ENCODE data around the gene CCER1. TPM values are rescaled to one million over a fixed set of nuclear protein-coding genes. Genes with fewer than 3 reads are reported as not detected.

The CCER1 gene
- total and polyA plus RNA-seq, 2 donors from 2014 or later, result not detected

DNA sequence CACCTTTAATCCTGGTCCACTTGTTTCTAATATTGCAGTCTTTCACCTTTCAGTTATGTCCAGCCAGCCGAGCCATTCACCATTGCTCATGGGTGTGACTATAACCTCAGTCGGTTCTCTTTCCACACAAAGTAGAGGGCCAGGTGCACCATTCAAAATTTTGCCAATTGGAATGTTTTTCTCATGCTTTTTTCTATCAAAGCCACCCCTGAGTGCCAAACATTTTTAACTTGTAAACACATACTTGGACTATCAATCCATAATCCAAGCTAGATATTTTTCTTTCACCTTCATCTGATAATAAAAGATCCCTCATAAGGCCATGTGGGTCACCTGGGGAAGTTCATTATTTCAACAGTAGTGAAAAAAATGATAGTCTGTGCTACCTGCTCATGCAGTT is 52.4 kb downstream of the CCER1 start:
- no peaks in the 10 kb centered on the region for H3K27me3 ChIP-seq (ENCODE audit: control insufficient read depth, insufficient read depth, low read length)
- H3K9me3 ChIP-seq (ENCODE audit: control insufficient read depth in 2 of 3, insufficient read depth in 1 of 3, low read length in 3 of 3), result no peaks in the 10 kb centered on the region
- H3K4me3 ChIP-seq (ENCODE audit: low read length in 3 of 3), result no peak overlapping the region
- FAIRE-seq (no peak), DNase-seq (no peak)
- intact Hi-C loops (cut with DNase I), result no loop called here
- no peaks in the 10 kb centered on the region for H3K36me3 ChIP-seq (ENCODE audit: control insufficient read depth in 2 of 3, insufficient read depth in 3 of 3, low read length in 3 of 3)
- TF ChIP-seq, protein P1, sequence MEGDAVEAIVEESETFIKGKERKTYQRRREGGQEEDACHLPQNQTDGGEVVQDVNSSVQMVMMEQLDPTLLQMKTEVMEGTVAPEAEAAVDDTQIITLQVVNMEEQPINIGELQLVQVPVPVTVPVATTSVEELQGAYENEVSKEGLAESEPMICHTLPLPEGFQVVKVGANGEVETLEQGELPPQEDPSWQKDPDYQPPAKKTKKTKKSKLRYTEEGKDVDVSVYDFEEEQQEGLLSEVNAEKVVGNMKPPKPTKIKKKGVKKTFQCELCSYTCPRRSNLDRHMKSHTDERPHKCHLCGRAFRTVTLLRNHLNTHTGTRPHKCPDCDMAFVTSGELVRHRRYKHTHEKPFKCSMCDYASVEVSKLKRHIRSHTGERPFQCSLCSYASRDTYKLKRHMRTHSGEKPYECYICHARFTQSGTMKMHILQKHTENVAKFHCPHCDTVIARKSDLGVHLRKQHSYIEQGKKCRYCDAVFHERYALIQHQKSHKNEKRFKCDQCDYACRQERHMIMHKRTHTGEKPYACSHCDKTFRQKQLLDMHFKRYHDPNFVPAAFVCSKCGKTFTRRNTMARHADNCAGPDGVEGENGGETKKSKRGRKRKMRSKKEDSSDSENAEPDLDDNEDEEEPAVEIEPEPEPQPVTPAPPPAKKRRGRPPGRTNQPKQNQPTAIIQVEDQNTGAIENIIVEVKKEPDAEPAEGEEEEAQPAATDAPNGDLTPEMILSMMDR (IDR thresholded peaks at IDR 0.05; ENCODE audit: borderline replicate concordance, extremely low read depth, insufficient read depth), result no peak
- no peaks in the 10 kb centered on the region for H3K4me1 ChIP-seq (ENCODE audit: control insufficient read depth in 2 of 3, insufficient read depth in 2 of 3, low read depth in 1 of 3, low read length in 3 of 3)
- H3K9ac ChIP-seq (ENCODE audit: low read length in 3 of 3), result no peak overlapping the region
- H3K27ac ChIP-seq (ENCODE audit: low read depth in 2 of 2, low read length in 2 of 2), result no peak overlapping the region

Other genes starting within 250 kb of the CCER1 start
- gene EPYC, start 49.8 kb upstream of the CCER1 start, total RNA-seq, result not detected
- not detected for gene EPYC, start 49.8 kb upstream of the CCER1 start, polyA plus RNA-seq (ENCODE audit: insufficient read depth, low read depth, low replicate concordance)
- gene KERA, start 102.8 kb upstream of the CCER1 start, total RNA-seq, result not detected
- not detected for gene KERA, start 102.8 kb upstream of the CCER1 start, polyA plus RNA-seq (ENCODE audit: insufficient read depth, low read depth, low replicate concordance)
- gene LUM, start 156.3 kb upstream of the CCER1 start, total RNA-seq, result 185 TPM
- 102 TPM for gene LUM, start 156.3 kb upstream of the CCER1 start, polyA plus RNA-seq (ENCODE audit: insufficient read depth, low read depth, low replicate concordance)
- gene DCN, start 227.6 kb upstream of the CCER1 start, total RNA-seq, result 317 TPM
- gene DCN, start 227.6 kb upstream of the CCER1 start, polyA plus RNA-seq (ENCODE audit: insufficient read depth, low read depth, low replicate concordance), result 239 TPM